Fibroblast of lung (primary cell): Measurements from ENCODE around the gene ZNF511.

Experiments used
- CTCF ChIP-seq, 2 donors: IDR thresholded peaks in 1 of 2; conservative IDR thresholded peaks in 1 of 2; 1 replicate in 1 of 2; 2 replicates in 1 of 2; pipeline ENCODE4 v1.5.1; 2011 to 2012; ENCODE audit warnings: low read length in 2 of 2, control low read depth in 1 of 2, inconsistent platforms in 1 of 2, low read depth in 1 of 2, mild to moderate bottlenecking in 1 of 2
- EZH2 ChIP-seq: IDR thresholded peaks from 2 replicates; pipeline ENCODE4 v1.5.1; 2012; ENCODE audit warnings: low read length, control low read depth, mild to moderate bottlenecking; ENCODE audit errors: missing control alignments

- TF ChIP-seq CTCF (conservative IDR thresholded peaks at IDR 0.05 in 1 of 2, IDR thresholded peaks at IDR 0.05 in 1 of 2; ENCODE audit: low read depth in 1 of 2, low read length in 2 of 2) (no peak), EZH2 (no peak)
These were observed 16.1 kb downstream of the ZNF511 start for GRCh38 chr10:133324857-133325260.
